Coronary artery (tissue), 2 donors: Measurements from ENCODE around the gene MAPT.

Experiments
- DNase-seq: peaks from one replicate; pipeline ENCODE4 v3.0.0-alpha.2; 2017; ENCODE audit warnings: low spot score
- H3K27ac ChIP-seq, 2 donors: fragments of 200-600 bp; sonication (generic); one replicate each; pipeline ENCODE4 v1.5.1; 2016 to 2019
- H3K4me3 ChIP-seq: fragments of 200-600 bp; sonication (generic); 2 replicates; pipeline ENCODE4 v1.5.1; 2016; ENCODE audit warnings: mild to moderate bottlenecking, moderate library complexity
- CTCF ChIP-seq: fragments of 200-600 bp; sonication (generic); IDR thresholded peaks from one replicate; pipeline ENCODE4 v1.5.1; 2019; ENCODE audit warnings: antibody characterized with exemption

Gene MAPT

GRCh38 chr17:45998987-45999899 is 104.9 kb downstream of the MAPT start, which contains the start of gene STH:
Gene STH (plus strand): TSS chr17:45999250. CDS start chr17:45999280, 30 bp downstream.
- no peak for DNase-seq
- H3K27ac ChIP-seq, result no peak within 1 kb of the TSS
- no peak for TF ChIP-seq CTCF
- H3K4me3 ChIP-seq, result no peak within 1 kb of the TSS

GRCh38 chr17:45999900-46000290 is 105.5 kb downstream of the MAPT start:
- Histone ChIP-seq H3K4me3 (no peak overlapping the region), H3K27ac (no peak overlapping the region)
- TF ChIP-seq CTCF, result no peak
- no peak for DNase-seq

- H3K27ac ChIP-seq, result no peak overlapping the region
- DNase-seq, result no peak
- H3K4me3 ChIP-seq, result no peak overlapping the region
- no peak for TF ChIP-seq CTCF
Observed at GRCh38 chr17:46000292-46000691, 105.9 kb downstream of the MAPT start.

GRCh38 chr17:46000757-46001156 is 106.4 kb downstream of the MAPT start:
- no peak for DNase-seq
- Histone ChIP-seq H3K27ac (no peak overlapping the region), H3K4me3 (no peak overlapping the region)
- no peak for TF ChIP-seq CTCF

- no peak overlapping the region for H3K27ac ChIP-seq
- no peak for TF ChIP-seq CTCF
- no peak for DNase-seq
- H3K4me3 ChIP-seq, result no peak overlapping the region
Observed at GRCh38 chr17:46001390-46002310, 107.3 kb downstream of the MAPT start.

- Histone ChIP-seq H3K27ac (no peak overlapping the region), H3K4me3 (no peak overlapping the region)
- DNase-seq, result no peak
- peak; percentile 98 for TF ChIP-seq CTCF
Observed at GRCh38 chr17:46002311-46002972, 108.1 kb downstream of the MAPT start.
